ENCODE data around the gene EPB41L2. TPM values are rescaled to one million over a fixed set of nuclear protein-coding genes. Genes with fewer than 3 reads are reported as not detected.

Gene EPB41L2
- total RNA-seq, 4 donors from 2014 or later, result 11.6 to 24.0 (median 14.6) TPM

DNA sequence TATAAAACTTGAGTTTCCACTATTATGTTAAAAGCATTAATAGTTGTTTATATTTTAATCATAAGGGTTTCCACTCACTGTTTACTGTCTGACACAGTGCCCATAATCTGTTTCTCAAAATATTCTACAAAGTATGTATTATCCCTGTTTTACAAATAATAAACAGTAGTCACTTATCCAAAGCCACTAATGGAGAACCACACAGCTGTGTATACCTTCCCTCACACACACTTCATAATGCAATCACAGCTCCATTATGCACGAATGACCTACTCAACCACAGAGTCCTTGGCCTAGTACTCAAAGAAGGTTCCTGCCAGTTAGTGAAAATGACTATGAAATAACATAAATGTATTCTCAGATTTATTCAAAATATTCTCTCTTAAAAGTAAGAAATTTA is 103.1 kb downstream of the EPB41L2 start:
- Histone ChIP-seq H3K4me3 (no peak overlapping the region), H3K9me3 (no peaks in the 10 kb centered on the region), H3K27me3 (no peaks in the 10 kb centered on the region), H3K4me1 (no peaks in the 10 kb centered on the region), H3K36me3 (no peaks in the 10 kb centered on the region), H3K27ac (no peak overlapping the region)
- ATAC-seq, result no peak
- DNase-seq, result no peak
- in situ Hi-C loops (cut with MboI; ENCODE audit: low sequenced_read_pairs in 4 of 4) (no loop called here), intact Hi-C loops (cut with DNase I; ENCODE audit: low total_unique reads) (no loop called here)
- TF ChIP-seq POLR2A (IDR thresholded peaks at IDR 0.05), result no peak
- TF ChIP-seq CTCF (IDR thresholded peaks at IDR 0.05 in 4 of 5, conservative IDR thresholded peaks at IDR 0.05 in 1 of 5), result no peak

DNA sequence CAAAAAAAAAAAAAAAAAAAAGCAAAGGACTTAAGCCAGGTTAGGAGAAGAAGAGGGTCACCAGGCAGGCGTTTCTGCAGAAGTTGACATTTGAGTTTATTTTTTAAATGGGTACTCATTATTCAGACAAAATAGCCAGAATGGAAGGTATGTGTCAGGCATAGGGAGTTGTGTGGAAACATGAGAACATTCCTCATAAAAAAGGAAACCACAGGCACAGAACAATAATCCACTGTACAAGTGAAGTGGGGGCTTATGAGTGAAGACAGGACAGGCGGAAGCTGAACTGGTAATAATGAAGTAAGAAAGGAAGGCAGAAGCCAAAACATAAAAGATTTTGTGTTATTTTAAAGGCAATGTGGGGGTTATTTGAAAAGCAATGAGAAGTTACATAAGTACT is 104.6 kb downstream of the EPB41L2 start:
- no peak overlapping the region for H3K4me3 ChIP-seq
- no peak overlapping the region for H3K27ac ChIP-seq
- intact Hi-C loops (cut with DNase I; ENCODE audit: low total_unique reads) (no loop called here), in situ Hi-C loops (cut with MboI; ENCODE audit: low sequenced_read_pairs in 4 of 4) (no loop called here)
- DNase-seq (no peak), ATAC-seq (no peak)
- no peaks in the 10 kb centered on the region for H3K4me1 ChIP-seq
- no peaks in the 10 kb centered on the region for H3K36me3 ChIP-seq
- no peaks in the 10 kb centered on the region for H3K27me3 ChIP-seq
- TF ChIP-seq POLR2A (IDR thresholded peaks at IDR 0.05), result no peak
- TF ChIP-seq CTCF (IDR thresholded peaks at IDR 0.05 in 4 of 5, conservative IDR thresholded peaks at IDR 0.05 in 1 of 5), result no peak
- no peaks in the 10 kb centered on the region for H3K9me3 ChIP-seq

GRCh38 chr6:130955755-130956154 is 107.3 kb downstream of the EPB41L2 start:
- H3K27me3 ChIP-seq, result no peaks in the 10 kb centered on the region
- intact Hi-C loops (cut with DNase I; ENCODE audit: low total_unique reads) (no loop called here), in situ Hi-C loops (cut with MboI; ENCODE audit: low sequenced_read_pairs in 4 of 4) (no loop called here)
- DNase-seq, result no peak
- no peaks in the 10 kb centered on the region for H3K4me1 ChIP-seq
- no peaks in the 10 kb centered on the region for H3K36me3 ChIP-seq
- H3K27ac ChIP-seq, result no peak overlapping the region
- no peak for ATAC-seq
- H3K9me3 ChIP-seq, result no peaks in the 10 kb centered on the region
- TF ChIP-seq CTCF (IDR thresholded peaks at IDR 0.05 in 4 of 5, conservative IDR thresholded peaks at IDR 0.05 in 1 of 5) (no peak), POLR2A (IDR thresholded peaks at IDR 0.05) (no peak)
- no peak overlapping the region for H3K4me3 ChIP-seq

GRCh38 chr6:130949553-130949952 is 113.5 kb downstream of the EPB41L2 start:
- ATAC-seq, result no peak
- intact Hi-C loops (cut with DNase I; ENCODE audit: low total_unique reads), result no loop called here
- no peaks in the 10 kb centered on the region for H3K36me3 ChIP-seq
- no peak overlapping the region for H3K4me3 ChIP-seq
- in situ Hi-C loops (cut with MboI; ENCODE audit: low sequenced_read_pairs in 4 of 4), result no loop called here
- no peak for TF ChIP-seq POLR2A (IDR thresholded peaks at IDR 0.05)
- no peak for TF ChIP-seq CTCF (IDR thresholded peaks at IDR 0.05 in 4 of 5, conservative IDR thresholded peaks at IDR 0.05 in 1 of 5)
- H3K27me3 ChIP-seq, result no peaks in the 10 kb centered on the region
- DNase-seq, result no peak
- no peaks in the 10 kb centered on the region for H3K9me3 ChIP-seq
- no peaks in the 10 kb centered on the region for H3K4me1 ChIP-seq
- H3K27ac ChIP-seq, result no peak overlapping the region

- Histone ChIP-seq H3K4me1 (no peaks in the 10 kb centered on the region), H3K36me3 (no peaks in the 10 kb centered on the region), H3K9me3 (no peaks in the 10 kb centered on the region), H3K27ac (no peak overlapping the region), H3K27me3 (no peaks in the 10 kb centered on the region), H3K4me3 (no peak overlapping the region)
- in situ Hi-C loops (cut with MboI; ENCODE audit: low sequenced_read_pairs in 4 of 4), result no loop called here
- TF ChIP-seq CTCF (IDR thresholded peaks at IDR 0.05 in 4 of 5, conservative IDR thresholded peaks at IDR 0.05 in 1 of 5) (no peak), POLR2A (IDR thresholded peaks at IDR 0.05) (no peak)
- intact Hi-C loops (cut with DNase I; ENCODE audit: low total_unique reads), result no loop called here
- ATAC-seq, result no peak
- DNase-seq, result no peak
Measured at GRCh38 chr6:130947464-130947863, 115.6 kb downstream of the EPB41L2 start.
